HepG2 (cell line): Measurements from ENCODE around the gene CDY2B.
"Not testable (repeated sequence)": the region's sequence is repeated elsewhere in the genome, so short reads cannot be mapped to it uniquely, and the experiment has no call there.

Experiments
- CTCF ChIP-seq: sonication (generic); formaldehyde crosslinking; IDR thresholded peaks from 2 replicates; pipeline ENCODE4 v1.5.0; 2020; ENCODE audit warnings: mild to moderate bottlenecking, missing genetic modification reagents, moderate library complexity
- PRDM15 ChIP-seq: sonication (generic); formaldehyde crosslinking; IDR thresholded peaks from 2 replicates; pipeline ENCODE4 v1.4.0; 2020; ENCODE audit warnings: missing genetic modification reagents
- TCF7 ChIP-seq: sonication (generic); IDR thresholded peaks from 2 replicates; pipeline ENCODE4 v1.6.1; 2016; ENCODE audit warnings: antibody characterized with exemption, low read depth
- ZBED4 ChIP-seq: sonication (generic); formaldehyde crosslinking; IDR thresholded peaks from 2 replicates; pipeline ENCODE4 v1.4.0; 2020; ENCODE audit warnings: missing genetic modification reagents, borderline replicate concordance
- ZNF567 ChIP-seq: sonication (generic); formaldehyde crosslinking; IDR thresholded peaks from 2 replicates; pipeline ENCODE4 v1.8.1; 2023; ENCODE audit warnings: mild to moderate bottlenecking, missing genetic modification reagents, borderline replicate concordance

- TF ChIP-seq ZBED4; CTCF (CRISPR knock-in tag); TCF7; PRDM15 (CRISPR knock-in tag); ZNF567: not testable (repeated sequence)
Measured at GRCh38 chrY:17907351-17907750, 27.3 kb upstream of the CDY2B start.
